ENCODE data around the gene NQO2. TPM values are rescaled to one million over a fixed set of nuclear protein-coding genes. Genes with fewer than 3 reads are reported as not detected.

Gene NQO2
- total RNA-seq, 1 experiment from 2014 or later = 105 TPM

- WGBS (ENCODE audit: extremely low coverage, insufficient read length, low lambda C conversion rate) = no CpG with 5 or more reads among the region's 3 CpGs
- no peak overlapping the region for H3K4me3 Mint-ChIP-seq
- DNase-seq = no peak
- Histone ChIP-seq H3K56ac (ENCODE audit: insufficient read length, low read depth, low read length) (no peak overlapping the region), H3K23ac (ENCODE audit: insufficient read length, low read depth, low read length) (no peak overlapping the region), H3K79me1 (ENCODE audit: insufficient read depth, low read depth, low read length, poor library complexity, severe bottlenecking) (no peaks in the 10 kb centered on the region), H2AK5ac (ENCODE audit: insufficient read length, low read length) (no peak overlapping the region), H3T11ph (ENCODE audit: low read length) (no peak overlapping the region), H3K4me2 (ENCODE audit: insufficient read depth, insufficient read length, low read length) (no peak overlapping the region), H2AFZ (ENCODE audit: low read length) (no peak overlapping the region), H3K14ac (ENCODE audit: insufficient read depth, low read length) (no peak overlapping the region), H2BK15ac (ENCODE audit: low read depth, low read length) (no peak overlapping the region), H3K23me2 (ENCODE audit: insufficient read length, low read depth, low read length, poor library complexity, severe bottlenecking) (no peaks in the 10 kb centered on the region), H3K79me2 (ENCODE audit: insufficient read depth, low read length) (no peaks in the 10 kb centered on the region), H2BK12ac (ENCODE audit: insufficient read length, low read depth, low read length) (no peak overlapping the region), H4K5ac (ENCODE audit: insufficient read length, low read depth, low read length) (no peak overlapping the region), H3K9me3 (ENCODE audit: control insufficient read depth, low read depth, low read length) (no peaks in the 10 kb centered on the region), H4K8ac (replicated peaks; ENCODE audit: insufficient read length, low read depth, low read length) (no peak overlapping the region), H4K91ac (ENCODE audit: insufficient read length, low read depth, low read length) (no peak overlapping the region), H3K27ac (ENCODE audit: insufficient read length, low read depth, low read length) (no peak overlapping the region), H4K20me1 (ENCODE audit: control insufficient read depth, insufficient read depth, insufficient read length) (no peaks in the 10 kb centered on the region), H3K18ac (ENCODE audit: insufficient read length, low read depth, low read length) (no peak overlapping the region), H3K4me1 (ENCODE audit: insufficient read depth, low read length) (peaks cover 14% of the 10 kb centered on the region; the same call in 1 of the 2 replicates), H3K4ac (ENCODE audit: low read depth, low read length) (no peak overlapping the region), H3K27me3 (ENCODE audit: insufficient read depth, low read length) (no peaks in the 10 kb centered on the region), H3K9ac (ENCODE audit: extremely low read depth, insufficient read length, low read length) (no peak overlapping the region), H2BK20ac (ENCODE audit: low read depth, low read length, poor library complexity, severe bottlenecking) (no peak overlapping the region), H2BK5ac (ENCODE audit: insufficient read length, low read length) (no peak overlapping the region), H2BK120ac (ENCODE audit: low read depth, low read length, poor library complexity, severe bottlenecking) (no peak overlapping the region)
- H3K4me1 Mint-ChIP-seq = peaks cover 44 to 60% of the 10 kb centered on the region in 2 experiments
- H3K9me3 Mint-ChIP-seq = no peaks in the 10 kb centered on the region
- peaks cover 4% of the 10 kb centered on the region; the same call in 1 of the 2 replicates for H3K27me3 Mint-ChIP-seq (ENCODE audit: low read depth)
- H3K36me3 Mint-ChIP-seq (ENCODE audit: insufficient read depth in 1 of 3, low read depth in 3 of 3) = no peaks in the 10 kb centered on the region
- no peak overlapping the region for H3K27ac Mint-ChIP-seq
- TF ChIP-seq, protein P1, sequence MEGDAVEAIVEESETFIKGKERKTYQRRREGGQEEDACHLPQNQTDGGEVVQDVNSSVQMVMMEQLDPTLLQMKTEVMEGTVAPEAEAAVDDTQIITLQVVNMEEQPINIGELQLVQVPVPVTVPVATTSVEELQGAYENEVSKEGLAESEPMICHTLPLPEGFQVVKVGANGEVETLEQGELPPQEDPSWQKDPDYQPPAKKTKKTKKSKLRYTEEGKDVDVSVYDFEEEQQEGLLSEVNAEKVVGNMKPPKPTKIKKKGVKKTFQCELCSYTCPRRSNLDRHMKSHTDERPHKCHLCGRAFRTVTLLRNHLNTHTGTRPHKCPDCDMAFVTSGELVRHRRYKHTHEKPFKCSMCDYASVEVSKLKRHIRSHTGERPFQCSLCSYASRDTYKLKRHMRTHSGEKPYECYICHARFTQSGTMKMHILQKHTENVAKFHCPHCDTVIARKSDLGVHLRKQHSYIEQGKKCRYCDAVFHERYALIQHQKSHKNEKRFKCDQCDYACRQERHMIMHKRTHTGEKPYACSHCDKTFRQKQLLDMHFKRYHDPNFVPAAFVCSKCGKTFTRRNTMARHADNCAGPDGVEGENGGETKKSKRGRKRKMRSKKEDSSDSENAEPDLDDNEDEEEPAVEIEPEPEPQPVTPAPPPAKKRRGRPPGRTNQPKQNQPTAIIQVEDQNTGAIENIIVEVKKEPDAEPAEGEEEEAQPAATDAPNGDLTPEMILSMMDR (conservative IDR thresholded peaks at IDR 0.05) = no peak
Measured at GRCh38 chr6:2980465-2980855, 19.2 kb upstream of the NQO2 start.

All from H9 (cell line).